Measurements from ENCODE around the gene ROR1. TPM values are rescaled to one million over a fixed set of nuclear protein-coding genes. Genes with fewer than 3 reads are reported as not detected.

The ROR1 gene
- total RNA-seq, 1 donor from 2014 or later, result 81.4 TPM

- no peak for DNase-seq (ENCODE audit: low spot score in 2 of 2, unreplicated experiment in 2 of 2)
- Mint-ChIP-seq H3K4me3 (no peak overlapping the region), H3K36me3 (peaks cover 2% of the 10 kb centered on the region), H3K4me1 (peaks cover 43% of the 10 kb centered on the region), H3K27me3 (ENCODE audit: low read depth) (no peaks in the 10 kb centered on the region), H3K27ac (no peak overlapping the region), H3K9me3 (no peaks in the 10 kb centered on the region)
- TF ChIP-seq CTCF (IDR thresholded peaks at IDR 0.05; ENCODE audit: unreplicated experiment), result no peak
Measured at GRCh38 chr1:63901094-63901493, 127.3 kb downstream of the ROR1 start.

- H3K27me3 Mint-ChIP-seq (ENCODE audit: low read depth), result no peaks in the 10 kb centered on the region
- no peaks in the 10 kb centered on the region for H3K9me3 Mint-ChIP-seq
- no peaks in the 10 kb centered on the region for H3K36me3 Mint-ChIP-seq
- H3K27ac Mint-ChIP-seq, result peak overlapping the region; percentile 75
- no peak for TF ChIP-seq CTCF (IDR thresholded peaks at IDR 0.05; ENCODE audit: unreplicated experiment)
- no peak for DNase-seq (ENCODE audit: low spot score in 2 of 2, unreplicated experiment in 2 of 2)
- H3K4me1 Mint-ChIP-seq, result peaks cover 55% of the 10 kb centered on the region
- H3K4me3 Mint-ChIP-seq, result no peak overlapping the region
Measured at GRCh38 chr1:63902844-63903589, 129.2 kb downstream of the ROR1 start.

GRCh38 chr1:63903947-63904610 is 130.3 kb downstream of the ROR1 start:
- Mint-ChIP-seq H3K27ac (peak overlapping the region; percentile 7), H3K4me3 (no peak overlapping the region), H3K36me3 (no peaks in the 10 kb centered on the region), H3K4me1 (peaks cover 56% of the 10 kb centered on the region), H3K9me3 (no peaks in the 10 kb centered on the region), H3K27me3 (ENCODE audit: low read depth) (no peaks in the 10 kb centered on the region)
- no peak for TF ChIP-seq CTCF (IDR thresholded peaks at IDR 0.05; ENCODE audit: unreplicated experiment)
- DNase-seq (ENCODE audit: low spot score in 2 of 2, unreplicated experiment in 2 of 2), result no peak

GRCh38 chr1:63904826-63905225 is 131.0 kb downstream of the ROR1 start:
- Mint-ChIP-seq H3K27me3 (ENCODE audit: low read depth) (no peaks in the 10 kb centered on the region), H3K27ac (peak overlapping the region; percentile 6), H3K36me3 (no peaks in the 10 kb centered on the region), H3K4me1 (peaks cover 58% of the 10 kb centered on the region), H3K4me3 (no peak overlapping the region), H3K9me3 (no peaks in the 10 kb centered on the region)
- no peak for DNase-seq (ENCODE audit: low spot score in 2 of 2, unreplicated experiment in 2 of 2)
- no peak for TF ChIP-seq CTCF (IDR thresholded peaks at IDR 0.05; ENCODE audit: unreplicated experiment)

- Mint-ChIP-seq H3K4me1 (peaks cover 65% of the 10 kb centered on the region), H3K9me3 (no peaks in the 10 kb centered on the region), H3K36me3 (no peaks in the 10 kb centered on the region), H3K27ac (peak overlapping the region; percentile 58), H3K4me3 (no peak overlapping the region), H3K27me3 (ENCODE audit: low read depth) (no peaks in the 10 kb centered on the region)
- no peak for TF ChIP-seq CTCF (IDR thresholded peaks at IDR 0.05; ENCODE audit: unreplicated experiment)
- DNase-seq (ENCODE audit: low spot score in 2 of 2, unreplicated experiment in 2 of 2), result no peak
Measured at GRCh38 chr1:63906047-63906704, 132.4 kb downstream of the ROR1 start.

All from mesothelial cell of epicardium (in vitro differentiated cells).